SU-DHL-6 (cell line): ENCODE results near the gene IGFBP4.

ENCODE experiments used
- H2AFZ ChIP-seq: fragments of 200-600 bp; sonication (generic); 2 replicates; pipeline ENCODE4 v1.6.1; 2014; ENCODE audit warnings: low read depth, mild to moderate bottlenecking, moderate library complexity, mixed read lengths, antibody characterized with exemption, low read length; ENCODE audit not compliant: severe bottlenecking
- H3F3A ChIP-seq: fragments of 200-600 bp; shearing (Covaris generic); 2 replicates; pipeline ENCODE4 v1.6.0; 2016; ENCODE audit warnings: antibody characterized with exemption, mild to moderate bottlenecking; ENCODE audit not compliant: insufficient read depth
- H3K27ac ChIP-seq: fragments of 200-600 bp; sonication (generic); 2 replicates; pipeline ENCODE4 v1.5.1; 2016; ENCODE audit warnings: low read depth, mild to moderate bottlenecking, low read length, moderate library complexity, mixed read lengths
- H3K27me3 ChIP-seq: fragments of 200-600 bp; sonication (generic), shearing (Covaris generic); 2 replicates; pipeline ENCODE4 v1.6.0; 2014; ENCODE audit warnings: mild to moderate bottlenecking, low read length
- H3K36me3 ChIP-seq: fragments of 200-600 bp; sonication (generic); 2 replicates; pipeline ENCODE4 v1.6.1; 2014; ENCODE audit warnings: mild to moderate bottlenecking, low read length, mixed read lengths
- H3K4me2 ChIP-seq: fragments of 300-600, 200-600 bp; shearing (Covaris generic), sonication (generic); 2 replicates; pipeline ENCODE4 v1.6.0; 2014; ENCODE audit warnings: low read length, low read depth, mild to moderate bottlenecking; ENCODE audit not compliant: poor library complexity, severe bottlenecking
- H3K4me3 ChIP-seq: fragments of 200-600 bp; sonication (generic); 2 replicates; pipeline ENCODE4 v1.5.1; 2014; ENCODE audit warnings: antibody characterized with exemption, low read length, mild to moderate bottlenecking, mixed read lengths; ENCODE audit not compliant: insufficient read depth, poor library complexity, severe bottlenecking
- H3K79me2 ChIP-seq: fragments of 200-600 bp; sonication (generic); 2 replicates; pipeline ENCODE4 v1.6.1; 2014; ENCODE audit warnings: mild to moderate bottlenecking, low read length, moderate library complexity; ENCODE audit not compliant: insufficient read depth
- H3K9ac ChIP-seq: fragments of 200-600 bp; sonication (generic); 2 replicates; pipeline ENCODE4 v1.7.0; 2014; ENCODE audit warnings: mild to moderate bottlenecking, low read length
- H3K9me2 ChIP-seq: fragments of 200-600 bp; sonication (generic); replicated peaks from 2 replicates; pipeline ENCODE4 v1.6.1; 2014; ENCODE audit warnings: low read length; ENCODE audit not compliant: insufficient read depth
- H3K9me3 ChIP-seq: fragments of 200-600 bp; sonication (generic); 2 replicates; pipeline ENCODE4 v1.6.1; 2014; ENCODE audit warnings: low read length, mixed read lengths; ENCODE audit not compliant: insufficient read depth
- H4K20me1 ChIP-seq: fragments of 200-600 bp; sonication (generic); 2 replicates; pipeline ENCODE4 v1.6.1; 2014; ENCODE audit warnings: low read depth, mild to moderate bottlenecking, antibody characterized with exemption, low read length, moderate library complexity, mixed read lengths
- EZH2phosphoT487 ChIP-seq: fragments of 200-600 bp; sonication (generic), shearing (Covaris generic); conservative IDR thresholded peaks from 2 replicates; pipeline ENCODE4 v1.6.1; 2018; ENCODE audit warnings: mild to moderate bottlenecking, antibody characterized with exemption, low read length, moderate library complexity, mixed read lengths
- TF ChIP-seq, protein P1 (sequence below): fragments of 200-600 bp; sonication (generic); IDR thresholded peaks from one replicate; pipeline ENCODE4 v1.5.1; 2017; ENCODE audit warnings: antibody characterized with exemption, mild to moderate bottlenecking, low read length, moderate library complexity; ENCODE audit not compliant: insufficient read depth, poor library complexity, severe bottlenecking

Gene IGFBP4

DNA sequence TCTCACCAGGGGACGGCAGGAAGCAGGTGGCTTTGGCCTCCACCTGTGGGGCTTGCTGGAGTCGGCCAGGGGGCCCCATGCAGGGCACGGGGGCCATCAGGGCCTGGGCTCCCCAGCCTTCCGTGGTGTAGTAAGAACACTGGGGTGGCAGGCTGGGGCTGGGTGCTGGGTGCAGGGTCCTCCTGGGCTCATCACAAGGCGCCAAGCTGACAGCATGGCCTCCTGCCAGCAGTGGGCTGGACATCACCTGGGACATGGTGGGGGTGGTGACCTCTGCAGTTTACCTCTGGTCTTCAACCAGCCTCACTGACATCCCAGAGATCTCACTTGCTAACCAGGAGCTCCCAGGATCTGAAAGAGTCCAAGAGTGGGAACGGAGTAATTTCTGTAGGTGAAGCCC lies 52.9 kb downstream of the IGFBP4 start:
- Histone ChIP-seq H2AFZ (no peak overlapping the region), H3K27me3 (no peaks in the 10 kb centered on the region), H3K36me3 (no peaks in the 10 kb centered on the region), H4K20me1 (no peaks in the 10 kb centered on the region), H3K9ac (no peak overlapping the region), H3K9me2 (no peaks in the 10 kb centered on the region), H3K27ac (no peak overlapping the region), H3K4me2 (no peak overlapping the region), H3K79me2 (no peaks in the 10 kb centered on the region), H3K4me3 (no peak overlapping the region), H3F3A (no peaks in the 10 kb centered on the region), H3K9me3 (no peaks in the 10 kb centered on the region)
- no peak for TF ChIP-seq EZH2phosphoT487
- TF ChIP-seq, protein P1, sequence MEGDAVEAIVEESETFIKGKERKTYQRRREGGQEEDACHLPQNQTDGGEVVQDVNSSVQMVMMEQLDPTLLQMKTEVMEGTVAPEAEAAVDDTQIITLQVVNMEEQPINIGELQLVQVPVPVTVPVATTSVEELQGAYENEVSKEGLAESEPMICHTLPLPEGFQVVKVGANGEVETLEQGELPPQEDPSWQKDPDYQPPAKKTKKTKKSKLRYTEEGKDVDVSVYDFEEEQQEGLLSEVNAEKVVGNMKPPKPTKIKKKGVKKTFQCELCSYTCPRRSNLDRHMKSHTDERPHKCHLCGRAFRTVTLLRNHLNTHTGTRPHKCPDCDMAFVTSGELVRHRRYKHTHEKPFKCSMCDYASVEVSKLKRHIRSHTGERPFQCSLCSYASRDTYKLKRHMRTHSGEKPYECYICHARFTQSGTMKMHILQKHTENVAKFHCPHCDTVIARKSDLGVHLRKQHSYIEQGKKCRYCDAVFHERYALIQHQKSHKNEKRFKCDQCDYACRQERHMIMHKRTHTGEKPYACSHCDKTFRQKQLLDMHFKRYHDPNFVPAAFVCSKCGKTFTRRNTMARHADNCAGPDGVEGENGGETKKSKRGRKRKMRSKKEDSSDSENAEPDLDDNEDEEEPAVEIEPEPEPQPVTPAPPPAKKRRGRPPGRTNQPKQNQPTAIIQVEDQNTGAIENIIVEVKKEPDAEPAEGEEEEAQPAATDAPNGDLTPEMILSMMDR = no peak

DNA sequence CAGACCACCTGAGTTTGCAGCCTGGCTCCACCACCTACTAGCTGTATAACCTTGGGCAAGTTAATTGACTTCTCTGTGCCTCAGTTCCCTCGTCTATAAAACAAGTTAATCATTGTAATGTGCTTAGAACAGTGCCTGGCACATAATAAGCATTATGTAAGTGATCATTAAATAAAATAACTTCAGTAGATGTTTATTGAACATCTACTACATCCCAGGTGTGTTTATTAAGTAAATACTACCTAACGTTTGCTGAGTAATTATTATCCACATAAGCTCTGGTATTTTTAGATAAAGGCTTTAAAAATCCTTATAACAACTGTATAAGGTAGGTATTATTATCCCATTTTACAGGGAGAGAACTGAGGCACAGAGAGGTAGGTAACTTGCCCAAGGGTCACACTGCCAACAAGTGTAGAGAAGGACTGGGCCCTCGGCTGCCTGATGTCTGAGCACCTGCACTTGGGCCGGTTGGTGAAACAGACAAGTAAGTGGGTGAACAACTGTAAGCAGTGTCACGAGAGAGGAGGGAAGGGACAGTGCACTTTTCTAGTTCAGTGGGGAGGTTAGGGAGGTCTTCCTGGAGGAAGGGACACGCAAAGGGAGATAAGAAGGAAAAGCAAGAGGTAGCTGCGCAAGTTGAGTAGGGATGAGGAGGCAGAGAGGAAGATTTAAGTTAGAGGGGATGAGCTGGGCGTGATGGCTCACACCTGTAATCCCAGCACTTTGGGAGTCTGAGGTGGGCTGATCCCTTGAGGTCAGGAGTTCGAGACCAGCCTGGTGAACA lies 53.6 kb downstream of the IGFBP4 start:
- H3K36me3 ChIP-seq = no peaks in the 10 kb centered on the region

DNA sequence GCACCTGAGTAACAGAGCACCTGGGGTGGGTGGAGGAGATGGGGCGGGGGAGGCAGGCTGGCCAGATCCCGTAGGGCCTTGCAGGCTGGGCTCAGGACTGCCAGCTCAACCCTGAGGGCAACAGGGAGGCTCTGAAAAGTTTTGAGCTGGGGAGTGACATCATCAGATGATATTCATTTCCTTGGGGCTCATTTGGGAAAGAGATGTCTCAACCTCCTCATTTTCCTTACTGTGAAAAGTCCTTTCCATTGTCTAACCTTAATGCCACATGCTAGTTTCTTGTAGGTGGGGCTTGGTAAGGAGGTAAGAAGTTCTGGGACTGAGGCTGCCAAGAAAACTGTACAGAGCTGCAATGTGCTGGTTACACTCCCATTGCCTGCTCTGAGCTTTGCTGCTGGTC lies 54.4 kb downstream of the IGFBP4 start:
- no peaks in the 10 kb centered on the region for H3K36me3 ChIP-seq
- no peak overlapping the region for H3K4me2 ChIP-seq
- no peak overlapping the region for H3K27ac ChIP-seq
- no peaks in the 10 kb centered on the region for H3F3A ChIP-seq
- H4K20me1 ChIP-seq = no peaks in the 10 kb centered on the region
- no peaks in the 10 kb centered on the region for H3K27me3 ChIP-seq
- no peak overlapping the region for H3K9ac ChIP-seq
- no peak overlapping the region for H3K4me3 ChIP-seq
- no peaks in the 10 kb centered on the region for H3K9me3 ChIP-seq
- no peaks in the 10 kb centered on the region for H3K79me2 ChIP-seq
- TF ChIP-seq EZH2phosphoT487 = no peak
- TF ChIP-seq, protein P1 = no peak
- no peaks in the 10 kb centered on the region for H3K9me2 ChIP-seq
- H2AFZ ChIP-seq = no peak overlapping the region

More for the DNA sequence above, 53.6 kb downstream of the IGFBP4 start:
- H2AFZ ChIP-seq = no peak overlapping the region
- H3F3A ChIP-seq = no peaks in the 10 kb centered on the region
- no peaks in the 10 kb centered on the region for H3K79me2 ChIP-seq
- no peak overlapping the region for H3K27ac ChIP-seq
- no peaks in the 10 kb centered on the region for H3K9me2 ChIP-seq
- H3K4me2 ChIP-seq = no peak overlapping the region
- H4K20me1 ChIP-seq = no peaks in the 10 kb centered on the region
- no peak overlapping the region for H3K4me3 ChIP-seq
- no peaks in the 10 kb centered on the region for H3K9me3 ChIP-seq
- H3K27me3 ChIP-seq = no peaks in the 10 kb centered on the region
- H3K9ac ChIP-seq = no peak overlapping the region
- TF ChIP-seq EZH2phosphoT487 = no peak
- TF ChIP-seq, protein P1 = no peak
